ENCODE data around the gene EFHC1. TPM values are rescaled to one million over a fixed set of nuclear protein-coding genes. Genes with fewer than 3 reads are reported as not detected.

Gene EFHC1
- total RNA-seq, 1 donor from 2014 or later = 25.6 TPM

DNA sequence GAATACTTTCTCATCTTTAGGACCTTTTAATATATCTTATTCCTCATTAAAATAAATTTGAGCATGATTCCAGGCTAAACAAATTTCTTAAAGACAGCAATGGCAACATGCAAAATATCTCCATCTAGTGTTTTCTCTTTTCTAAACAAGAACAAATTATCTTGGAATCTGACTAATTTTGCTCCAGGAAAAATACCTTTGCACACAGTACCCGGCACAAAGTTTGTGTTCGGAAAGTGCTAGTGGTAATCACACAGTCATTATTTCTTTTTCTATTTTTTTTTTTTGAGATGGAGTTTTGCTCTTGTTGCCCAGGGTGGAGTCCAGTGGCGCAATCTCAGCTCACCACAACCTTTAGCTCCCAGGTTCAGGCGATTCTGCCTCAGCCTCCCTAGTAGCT, 8.2 kb upstream of the EFHC1 start:
- no peaks in the 10 kb centered on the region for H3K27me3 Mint-ChIP-seq (ENCODE audit: unreplicated experiment)
- no peak for TF ChIP-seq CTCF (IDR thresholded peaks at IDR 0.05; ENCODE audit: partially characterized antibody, unreplicated experiment)
- H3K9me3 Mint-ChIP-seq (ENCODE audit: unreplicated experiment) = no peaks in the 10 kb centered on the region
- no peak for DNase-seq
- no peaks in the 10 kb centered on the region for H3K36me3 Mint-ChIP-seq (ENCODE audit: unreplicated experiment)
- no peaks in the 10 kb centered on the region for H3K4me1 Mint-ChIP-seq (ENCODE audit: low read depth, unreplicated experiment)
- H3K4me3 Mint-ChIP-seq (ENCODE audit: unreplicated experiment) = no peak overlapping the region
- no peak overlapping the region for H3K27ac Mint-ChIP-seq (ENCODE audit: unreplicated experiment)

- H3K4me1 Mint-ChIP-seq (ENCODE audit: low read depth, unreplicated experiment) = peaks cover 9% of the 10 kb centered on the region
- peaks cover 2% of the 10 kb centered on the region for H3K27me3 Mint-ChIP-seq (ENCODE audit: unreplicated experiment)
- H3K4me3 Mint-ChIP-seq (ENCODE audit: unreplicated experiment) = no peak overlapping the region
- no peak for TF ChIP-seq CTCF (IDR thresholded peaks at IDR 0.05; ENCODE audit: partially characterized antibody, unreplicated experiment)
- no peak for DNase-seq
- peaks cover 4% of the 10 kb centered on the region for H3K9me3 Mint-ChIP-seq (ENCODE audit: unreplicated experiment)
- no peak overlapping the region for H3K27ac Mint-ChIP-seq (ENCODE audit: unreplicated experiment)
- H3K36me3 Mint-ChIP-seq (ENCODE audit: unreplicated experiment) = no peaks in the 10 kb centered on the region
These were observed 4.8 kb upstream of the EFHC1 start for GRCh38 chr6:52415333-52415732.

- H3K9me3 Mint-ChIP-seq (ENCODE audit: unreplicated experiment) = peaks cover 4% of the 10 kb centered on the region
- TF ChIP-seq CTCF (IDR thresholded peaks at IDR 0.05; ENCODE audit: partially characterized antibody, unreplicated experiment) = no peak
- peak overlapping the region; percentile 14 for H3K27ac Mint-ChIP-seq (ENCODE audit: unreplicated experiment)
- no peak for DNase-seq
- peaks cover 2% of the 10 kb centered on the region for H3K27me3 Mint-ChIP-seq (ENCODE audit: unreplicated experiment)
- H3K36me3 Mint-ChIP-seq (ENCODE audit: unreplicated experiment) = no peaks in the 10 kb centered on the region
- peak overlapping the region; percentile 22 for H3K4me3 Mint-ChIP-seq (ENCODE audit: unreplicated experiment)
- H3K4me1 Mint-ChIP-seq (ENCODE audit: low read depth, unreplicated experiment) = peaks cover 9% of the 10 kb centered on the region
These were observed 4.1 kb upstream of the EFHC1 start for GRCh38 chr6:52415917-52416628.

- peaks cover 4% of the 10 kb centered on the region for H3K9me3 Mint-ChIP-seq (ENCODE audit: unreplicated experiment)
- TF ChIP-seq CTCF (IDR thresholded peaks at IDR 0.05; ENCODE audit: partially characterized antibody, unreplicated experiment) = peak; percentile 86
- H3K36me3 Mint-ChIP-seq (ENCODE audit: unreplicated experiment) = no peaks in the 10 kb centered on the region
- peaks cover 9% of the 10 kb centered on the region for H3K4me1 Mint-ChIP-seq (ENCODE audit: low read depth, unreplicated experiment)
- H3K27me3 Mint-ChIP-seq (ENCODE audit: unreplicated experiment) = peaks cover 2% of the 10 kb centered on the region
- DNase-seq = no peak
- no peak overlapping the region for H3K4me3 Mint-ChIP-seq (ENCODE audit: unreplicated experiment)
- H3K27ac Mint-ChIP-seq (ENCODE audit: unreplicated experiment) = peak overlapping the region; percentile 14
These were observed 3.5 kb upstream of the EFHC1 start for GRCh38 chr6:52416629-52417151.

DNA sequence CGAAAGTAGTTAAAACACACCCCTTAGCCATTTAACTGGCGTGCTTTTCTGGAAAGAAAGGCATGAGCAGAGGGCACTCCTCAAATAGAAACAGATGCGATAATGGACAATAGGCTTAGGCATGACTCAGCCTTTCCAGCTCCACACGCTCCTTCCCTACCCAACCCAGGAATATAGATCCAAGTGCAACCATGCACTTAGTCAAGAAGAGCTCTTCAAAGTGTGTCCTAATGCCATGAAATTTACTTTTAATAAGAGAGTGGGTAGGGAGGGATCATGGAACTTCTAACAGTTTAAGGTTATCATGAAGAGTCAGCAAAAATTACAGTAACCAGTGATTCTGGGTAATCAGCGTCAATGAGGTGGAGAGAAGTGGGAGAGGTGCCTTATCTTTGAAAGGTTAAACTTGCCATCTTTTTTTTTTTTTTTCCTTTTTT, 2.4 kb upstream of the EFHC1 start:
- DNase-seq = no peak
- Mint-ChIP-seq H3K4me3 (ENCODE audit: unreplicated experiment) (no peak overlapping the region), H3K4me1 (ENCODE audit: low read depth, unreplicated experiment) (peaks cover 9% of the 10 kb centered on the region), H3K36me3 (ENCODE audit: unreplicated experiment) (no peaks in the 10 kb centered on the region), H3K27ac (ENCODE audit: unreplicated experiment) (no peak overlapping the region), H3K9me3 (ENCODE audit: unreplicated experiment) (peaks cover 4% of the 10 kb centered on the region), H3K27me3 (ENCODE audit: unreplicated experiment) (peaks cover 2% of the 10 kb centered on the region)
- TF ChIP-seq CTCF (IDR thresholded peaks at IDR 0.05; ENCODE audit: partially characterized antibody, unreplicated experiment) = no peak

All from glutamatergic neuron (in vitro differentiated cells).